GM19324 (cell line): ENCODE results near the gene DLL4.

ENCODE experiments used
- ATAC-seq: cut with Tn5 transposase; IDR thresholded peaks from one replicate; pipeline ENCODE4 v1.9.1; 2021; ENCODE audit warnings: mild to moderate bottlenecking, moderate library complexity; ENCODE audit not compliant: unreplicated experiment, low FRiP score

The DLL4 gene

GRCh38 chr15:40925863-40926658, 3.1 kb upstream of the DLL4 start:
- ATAC-seq: no peak

GRCh38 chr15:40926659-40927494, 2.3 kb upstream of the DLL4 start:
- no peak for ATAC-seq

GRCh38 chr15:40927495-40927872, 1.7 kb upstream of the DLL4 start:
- ATAC-seq: no peak

GRCh38 chr15:40927873-40928806, 1.0 kb upstream of the DLL4 start:
- no peak for ATAC-seq

- no peak for ATAC-seq
Observed at GRCh38 chr15:40929660-40930429, 705 bp downstream of the DLL4 start.

GRCh38 chr15:40930430-40931299, 1.5 kb downstream of the DLL4 start:
- no peak for ATAC-seq

GRCh38 chr15:40931300-40932142, 2.4 kb downstream of the DLL4 start:
- no peak for ATAC-seq

GRCh38 chr15:40932156-40932555, 3.0 kb downstream of the DLL4 start:
- ATAC-seq: no peak

GRCh38 chr15:40932649-40933516, 3.7 kb downstream of the DLL4 start:
- no peak for ATAC-seq

- ATAC-seq: no peak
Observed at GRCh38 chr15:40933517-40933902, 4.4 kb downstream of the DLL4 start.

- ATAC-seq: no peak
Observed at GRCh38 chr15:40934457-40934856, 5.3 kb downstream of the DLL4 start.

GRCh38 chr15:40936234-40936708, 7.1 kb downstream of the DLL4 start:
- no peak for ATAC-seq

GRCh38 chr15:40936709-40937666, 7.8 kb downstream of the DLL4 start:
- no peak for ATAC-seq

GRCh38 chr15:40937762-40938535, 8.8 kb downstream of the DLL4 start:
- ATAC-seq: no peak

- ATAC-seq: no peak
Observed at GRCh38 chr15:40938536-40938870, 9.4 kb downstream of the DLL4 start.
